DMS153 treated with DMSO at 0.1 percent for 48 hours (cell line): Measurements from ENCODE around the gene ANKRD49.

Source experiments
- DNase-seq: peaks from one replicate; lab custom pipeline; 2025; ENCODE audit not compliant: unreplicated experiment; lab: John Stamatoyannopoulos, UW

Gene ANKRD49, protein sequence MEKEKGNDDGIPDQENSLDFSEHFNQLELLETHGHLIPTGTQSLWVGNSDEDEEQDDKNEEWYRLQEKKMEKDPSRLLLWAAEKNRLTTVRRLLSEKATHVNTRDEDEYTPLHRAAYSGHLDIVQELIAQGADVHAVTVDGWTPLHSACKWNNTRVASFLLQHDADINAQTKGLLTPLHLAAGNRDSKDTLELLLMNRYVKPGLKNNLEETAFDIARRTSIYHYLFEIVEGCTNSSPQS

DNA sequence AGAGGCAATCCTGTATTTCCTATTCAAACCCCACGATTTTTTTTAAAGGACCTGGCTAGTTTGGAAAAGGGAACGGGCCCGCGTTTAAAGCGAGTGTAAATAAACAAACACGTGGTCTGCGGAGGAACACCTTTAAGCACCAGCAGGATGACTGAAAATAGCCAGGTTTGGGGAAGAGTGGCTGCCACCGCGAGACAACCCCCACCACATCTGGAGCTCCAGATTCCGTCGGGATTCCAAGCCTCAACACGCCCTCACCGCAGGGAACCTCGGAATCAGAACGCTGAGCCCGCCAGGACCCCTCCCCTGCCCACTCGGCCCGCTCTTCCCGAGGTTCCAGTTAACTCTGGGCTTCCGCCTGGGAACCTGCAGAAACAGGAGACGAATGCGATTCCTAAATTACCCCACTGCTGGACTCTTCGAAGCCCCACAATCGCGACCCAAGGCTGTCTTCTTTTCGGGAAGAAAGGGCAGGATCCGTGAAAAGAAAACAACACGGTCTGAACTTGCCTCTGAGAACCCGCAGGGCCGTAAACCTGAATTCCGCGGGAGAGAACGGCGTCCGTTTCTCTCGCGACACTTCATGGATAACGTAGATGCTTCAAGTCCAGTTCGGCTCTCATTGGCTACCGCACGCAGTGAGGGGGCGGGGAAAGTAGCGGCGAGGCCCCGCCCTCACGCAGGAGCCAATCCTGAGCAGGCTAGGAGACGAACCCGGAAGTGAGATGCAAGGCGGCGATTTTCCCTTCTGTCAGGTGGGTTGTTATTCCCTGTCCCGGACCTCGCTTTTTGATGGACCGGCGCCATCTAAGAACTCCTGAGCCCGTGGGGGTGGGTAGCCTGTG, at the start of gene ANKRD49, which contains the start of gene MRE11:
TSS of gene ANKRD49 (plus strand) at position 704 of the 845 bp plus-strand sequence. CDS start 2,710 bp downstream, outside the sequence.
TSS of gene MRE11 (minus strand) at position 564 of the 845 bp plus-strand sequence. CDS start 1,043 bp downstream, outside the sequence.
- DNase-seq, result peak; percentile 93

- DNase-seq, result no peak
These were observed 48.1 kb upstream of the ANKRD49 start for GRCh38 chr11:94445641-94446040.

GRCh38 chr11:94447149-94447548, 46.6 kb upstream of the ANKRD49 start:
- DNase-seq, result no peak

DNA sequence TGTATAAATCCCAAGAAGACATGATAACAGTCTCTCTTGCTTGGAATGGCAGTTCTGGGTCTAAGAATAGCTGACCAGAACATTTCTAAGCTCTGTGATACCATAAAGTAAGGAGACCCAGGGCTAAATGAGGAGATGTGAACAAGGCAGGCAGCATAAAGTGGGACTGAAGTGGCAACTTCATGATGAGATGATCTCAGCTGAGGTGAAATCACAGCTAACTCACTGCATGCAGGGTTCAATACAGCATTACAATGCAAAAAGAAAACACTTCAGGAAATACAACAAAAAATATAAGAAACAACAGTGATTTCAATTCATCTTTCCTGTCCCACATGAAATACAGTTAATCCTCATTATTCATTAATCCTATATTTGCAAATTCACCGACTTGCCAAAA, 44.8 kb upstream of the ANKRD49 start:
- DNase-seq, result no peak

DNA sequence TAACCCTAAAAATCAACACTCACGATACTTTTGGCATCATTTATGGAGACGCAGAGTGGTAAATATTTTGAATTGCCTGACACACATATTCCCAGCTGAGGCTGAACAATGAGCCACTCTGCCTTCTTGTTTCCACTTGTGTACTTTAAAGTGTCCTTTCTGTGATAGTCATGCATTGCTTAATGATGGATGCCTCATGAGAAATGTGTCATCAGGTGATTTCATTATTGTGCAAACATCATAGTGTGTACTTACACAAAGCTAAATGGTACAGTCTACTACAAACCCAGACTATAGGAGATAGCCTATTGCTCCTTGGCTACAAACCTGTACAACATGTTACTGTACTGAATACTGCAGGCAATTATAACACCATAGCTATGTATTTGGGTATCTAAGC, 44.3 kb upstream of the ANKRD49 start:
- no peak for DNase-seq

GRCh38 chr11:94450048-94450447, 43.7 kb upstream of the ANKRD49 start:
- no peak for DNase-seq

- no peak for DNase-seq
These were observed 40.8 kb upstream of the ANKRD49 start for GRCh38 chr11:94452988-94453387.

DNA sequence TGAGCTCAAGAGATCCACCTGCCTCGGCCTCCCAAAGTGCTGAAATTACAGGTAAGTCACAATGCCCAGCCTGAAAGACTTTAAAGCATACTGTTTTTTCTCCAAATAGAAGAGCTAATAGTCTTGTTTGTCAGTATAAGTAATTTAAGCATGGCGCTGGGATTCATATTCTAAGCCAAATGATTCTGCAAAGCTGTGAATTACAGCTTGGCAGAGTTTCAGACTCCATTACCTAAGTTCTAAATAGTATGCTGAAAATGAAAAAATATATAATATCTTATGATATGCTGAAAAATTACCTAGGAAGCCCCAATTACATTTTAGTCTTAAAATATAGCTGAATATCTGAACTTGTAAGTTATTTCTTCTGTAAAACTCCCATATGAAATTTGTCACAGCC, 39.5 kb upstream of the ANKRD49 start:
- no peak for DNase-seq

GRCh38 chr11:94455861-94456260, 37.9 kb upstream of the ANKRD49 start:
- no peak for DNase-seq

DNA sequence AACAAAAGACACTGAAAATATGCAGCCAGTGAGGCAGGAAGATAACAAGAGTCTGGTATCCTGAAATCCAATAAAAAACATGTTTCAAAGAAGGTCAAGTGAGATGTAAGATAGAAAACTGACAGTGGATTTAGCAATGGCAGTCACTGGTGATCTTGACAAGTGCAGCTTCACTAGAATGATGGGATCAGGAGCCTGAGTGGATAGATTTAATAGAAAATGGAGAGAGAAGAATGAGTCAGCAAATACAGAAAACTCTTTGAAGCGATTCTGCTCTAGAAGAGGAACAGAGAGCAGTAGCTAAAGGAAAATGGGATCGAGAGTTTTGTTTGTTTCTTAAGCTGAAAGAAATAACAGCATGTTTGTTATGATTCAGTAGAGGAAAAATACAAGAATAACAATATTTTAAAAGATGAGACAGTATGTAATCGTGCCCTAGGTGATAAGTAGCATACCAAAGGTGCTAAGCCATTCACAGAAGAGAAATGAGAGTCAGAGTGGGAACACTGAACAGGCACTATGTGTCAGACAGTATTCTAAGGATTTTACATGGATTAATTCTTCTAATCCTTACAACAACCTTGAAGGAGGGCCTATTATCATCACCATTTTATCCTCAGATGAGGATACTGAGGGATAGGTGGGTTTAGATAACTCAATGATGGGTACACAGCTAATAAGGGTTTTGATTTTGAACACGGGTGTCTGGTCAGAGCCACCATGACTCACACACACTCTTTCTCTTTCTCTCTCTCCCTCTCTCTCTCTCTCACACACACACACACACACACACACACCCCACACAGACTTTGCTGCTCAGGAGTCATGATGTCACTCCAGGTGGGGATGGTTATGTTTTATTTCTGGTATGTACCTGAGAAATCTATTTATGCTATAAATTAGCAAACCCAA, 36.4 kb upstream of the ANKRD49 start:
- no peak for DNase-seq

DNA sequence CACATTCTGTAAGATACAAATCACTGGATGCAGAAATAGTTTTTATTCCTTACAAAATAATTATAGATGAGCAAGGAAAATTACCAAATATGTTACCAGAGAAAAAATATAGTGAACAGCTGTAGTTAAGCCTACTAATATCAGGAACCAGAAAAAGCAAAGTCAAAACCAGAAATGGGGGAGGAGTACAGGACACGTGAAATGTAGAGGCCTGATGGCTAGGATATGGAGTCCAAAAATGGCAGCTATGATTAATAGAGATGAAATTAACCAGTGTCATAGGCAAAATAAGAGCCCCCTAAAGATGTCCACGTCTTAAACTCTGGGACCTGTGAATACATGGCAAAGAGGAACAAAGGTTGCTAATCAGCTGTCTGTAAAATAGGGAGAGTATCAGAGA, 34.2 kb upstream of the ANKRD49 start:
- no peak for DNase-seq

- no peak for DNase-seq
These were observed 24.4 kb upstream of the ANKRD49 start for GRCh38 chr11:94469416-94469815.

DNA sequence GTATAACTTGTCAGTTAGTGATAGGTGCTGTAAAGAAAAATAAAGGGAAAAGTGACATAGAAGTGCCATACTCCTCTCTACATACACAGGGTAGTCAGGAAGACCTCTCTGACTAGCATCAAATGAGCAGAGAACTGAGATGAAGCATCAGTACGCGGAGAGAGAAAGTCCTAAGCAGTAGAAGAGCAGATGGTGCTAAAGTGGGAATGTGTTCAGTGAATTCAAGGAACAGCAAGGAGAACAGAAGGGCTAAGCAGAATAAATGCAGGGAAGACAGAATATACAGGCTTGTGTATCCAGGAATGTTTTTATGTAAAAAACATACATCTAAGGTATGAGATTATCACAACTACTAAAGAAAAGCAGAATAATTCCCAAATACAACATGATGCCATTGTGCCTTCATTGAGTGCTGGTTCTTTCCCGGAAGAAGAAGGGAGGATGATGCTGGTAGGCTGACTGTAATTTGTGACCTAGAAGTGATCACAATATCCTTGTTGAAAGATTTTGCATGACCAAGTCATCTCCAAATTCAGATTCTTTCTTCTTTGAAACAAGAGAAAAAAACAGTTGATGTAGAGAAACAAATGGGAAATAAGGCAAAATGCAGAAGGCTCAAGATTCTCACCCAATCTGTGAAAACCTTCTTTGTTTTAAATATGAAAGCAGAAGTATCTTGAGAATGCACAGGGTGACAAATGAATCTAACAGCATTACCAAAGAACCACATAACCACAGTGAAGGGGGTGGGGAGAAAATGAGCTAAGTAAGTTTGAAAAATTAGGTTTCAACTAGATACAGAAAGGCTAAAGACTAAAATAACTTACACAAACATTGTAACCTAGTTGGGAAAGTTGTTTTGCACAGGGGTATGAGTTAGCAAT, 20.6 kb upstream of the ANKRD49 start:
- DNase-seq, result no peak

DNA sequence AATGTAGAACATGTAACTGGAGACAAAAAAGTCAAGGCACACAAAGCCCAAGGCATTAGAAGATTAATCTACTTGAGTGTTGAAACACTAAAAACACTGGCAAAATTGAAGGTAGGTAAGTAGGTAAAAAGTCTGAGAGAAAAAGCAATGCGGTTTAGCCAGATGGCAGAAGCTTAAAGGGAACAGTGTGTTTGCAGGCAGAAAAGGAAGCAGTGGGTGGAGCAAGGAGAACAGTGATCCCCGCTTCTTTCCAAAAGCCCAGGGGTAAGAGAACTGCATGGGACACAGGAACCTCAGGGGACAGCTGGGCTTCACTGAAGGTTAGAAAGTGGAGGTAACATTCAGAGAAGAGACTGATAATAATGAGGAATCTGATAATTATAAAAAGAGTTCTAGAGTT, 16.2 kb upstream of the ANKRD49 start:
- DNase-seq, result no peak

DNA sequence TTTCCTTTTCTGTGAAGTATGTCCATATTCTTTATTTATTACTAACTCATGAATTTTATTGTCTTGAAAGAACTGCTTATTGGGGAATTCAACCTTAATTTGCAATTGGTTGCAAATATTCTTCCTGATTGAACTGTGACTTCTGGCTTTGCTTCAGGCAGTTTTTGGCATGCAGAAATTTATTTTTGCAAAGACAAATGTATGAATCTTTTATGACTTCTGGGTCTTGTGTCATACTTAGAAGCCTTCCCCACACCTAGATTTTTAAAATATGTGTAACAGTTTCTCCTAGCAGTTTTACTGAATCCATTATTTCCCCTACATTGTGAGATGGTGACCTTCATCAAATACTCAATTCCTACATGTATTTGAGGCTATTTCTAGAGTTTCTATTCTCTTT, 12.4 kb upstream of the ANKRD49 start:
- no peak for DNase-seq

DNA sequence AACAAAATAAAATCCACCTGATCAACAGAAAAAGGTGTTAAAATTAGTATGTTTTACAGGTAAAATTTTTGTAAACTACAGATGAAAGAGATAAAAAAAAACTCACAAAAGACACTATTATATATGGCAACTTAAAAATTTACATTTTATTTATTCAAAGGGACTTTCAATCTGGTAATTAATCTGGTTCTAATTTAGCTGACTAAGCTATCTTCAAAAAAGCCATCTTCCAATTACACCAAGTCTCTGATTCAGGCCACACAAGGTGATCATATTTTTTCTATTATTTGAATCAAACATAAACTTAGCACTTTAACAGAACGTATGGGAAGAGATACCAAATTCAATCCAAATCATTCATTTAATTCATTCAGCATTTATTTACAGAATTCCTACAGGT, 7.7 kb upstream of the ANKRD49 start:
- no peak for DNase-seq

GRCh38 chr11:94494126-94494680, 419 bp downstream of the ANKRD49 start:
- DNase-seq, result no peak

DNA sequence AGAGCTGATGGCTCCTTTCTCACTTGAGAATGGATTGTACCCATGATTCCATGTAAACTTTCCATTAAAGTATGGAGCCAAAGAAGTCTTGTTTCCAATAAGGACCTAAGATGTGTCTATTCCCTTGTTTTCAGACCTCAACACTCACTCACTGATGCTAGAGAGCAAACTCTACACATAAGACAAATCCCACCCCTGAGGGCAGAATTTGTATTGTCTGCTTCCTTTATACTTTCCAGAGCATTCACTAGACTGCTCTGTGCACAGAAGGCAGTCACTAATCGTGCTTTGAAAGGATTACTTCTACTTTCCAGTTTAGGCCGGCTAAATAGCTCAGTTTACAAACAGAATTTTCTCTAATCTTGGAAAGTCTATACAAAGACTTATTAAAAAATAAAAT, 6.4 kb downstream of the ANKRD49 start:
- DNase-seq, result no peak

DNA sequence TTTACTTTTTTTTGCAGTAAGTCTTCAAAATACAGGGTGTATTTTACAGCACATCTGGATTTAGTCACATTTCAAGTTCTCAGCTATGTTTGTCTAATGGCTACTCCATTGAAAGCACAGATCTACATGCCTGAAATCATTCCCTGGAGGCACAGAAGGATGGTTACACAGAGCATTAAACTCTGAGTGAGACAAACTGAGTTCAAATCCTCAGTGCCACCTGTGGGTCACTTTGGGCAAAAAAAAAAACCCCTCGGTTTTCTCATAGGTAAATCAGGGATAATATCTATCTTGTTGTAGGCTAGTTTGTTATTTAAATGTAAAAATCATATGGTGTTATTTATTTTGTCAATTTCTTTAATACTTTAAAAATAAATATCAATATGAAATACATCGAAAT, 7.7 kb downstream of the ANKRD49 start:
- no peak for DNase-seq

GRCh38 chr11:94504689-94505293, 11.0 kb downstream of the ANKRD49 start:
- DNase-seq, result peak; percentile 36
